ENCODE measurements around the gene NDUFV1. TPM values are rescaled to one million over a fixed set of nuclear protein-coding genes. Genes with fewer than 3 reads are reported as not detected.

The NDUFV1 gene
- total RNA-seq, 3 donors from 2014 or later = 159 to 222 (median 186) TPM

GRCh38 chr11:67644472-67645418, 38.0 kb downstream of the NDUFV1 start:
- TF ChIP-seq POLR2AphosphoS5 (IDR thresholded peaks at IDR 0.05) = no peak
- no peak for TF ChIP-seq CTCF (IDR thresholded peaks at IDR 0.05)
- no peak for TF ChIP-seq POLR2A (IDR thresholded peaks at IDR 0.05)
- no peak overlapping the region for H3K4me3 ChIP-seq
- H3K27me3 ChIP-seq = peaks cover 0 to 16% of the 10 kb centered on the region in 2 donors
- intact Hi-C loops (cut with DNase I; ENCODE audit: low total_unique reads) = no loop called here
- H3K9me3 ChIP-seq = no peaks in the 10 kb centered on the region
- DNase-seq (ENCODE audit: low spot score in 2 of 2) = no peak
- no peaks in the 10 kb centered on the region for H3K4me1 ChIP-seq
- H3K27ac ChIP-seq = no peak overlapping the region
- no peaks in the 10 kb centered on the region for H3K36me3 ChIP-seq

- DNase-seq (ENCODE audit: low spot score in 2 of 2) = no peak
- H3K4me1 ChIP-seq = no peaks in the 10 kb centered on the region
- TF ChIP-seq POLR2A (IDR thresholded peaks at IDR 0.05) (no peak), POLR2AphosphoS5 (IDR thresholded peaks at IDR 0.05) (no peak), CTCF (IDR thresholded peaks at IDR 0.05) (no peak)
- H3K27ac ChIP-seq = no peak overlapping the region
- H3K9me3 ChIP-seq = no peaks in the 10 kb centered on the region
- H3K36me3 ChIP-seq = no peaks in the 10 kb centered on the region
- H3K4me3 ChIP-seq = no peak overlapping the region
- intact Hi-C loops (cut with DNase I; ENCODE audit: low total_unique reads) = no loop called here
- peaks cover 0 to 6% of the 10 kb centered on the region in 2 donors for H3K27me3 ChIP-seq
Observed at GRCh38 chr11:67645521-67646461, 39.1 kb downstream of the NDUFV1 start.

- Histone ChIP-seq H3K9me3 (no peaks in the 10 kb centered on the region), H3K27ac (no peak overlapping the region), H3K36me3 (no peaks in the 10 kb centered on the region), H3K4me1 (no peaks in the 10 kb centered on the region), H3K27me3 (no peaks in the 10 kb centered on the region), H3K4me3 (no peak overlapping the region)
- no peak for TF ChIP-seq POLR2AphosphoS5 (IDR thresholded peaks at IDR 0.05)
- TF ChIP-seq CTCF (IDR thresholded peaks at IDR 0.05) = no peak
- TF ChIP-seq POLR2A (IDR thresholded peaks at IDR 0.05) = no peak
- DNase-seq (ENCODE audit: low spot score in 2 of 2) = no peak
- intact Hi-C loops (cut with DNase I; ENCODE audit: low total_unique reads) = no loop called here
Observed at GRCh38 chr11:67646535-67647336, 40.0 kb downstream of the NDUFV1 start.

- Histone ChIP-seq H3K9me3 (no peaks in the 10 kb centered on the region), H3K27me3 (no peaks in the 10 kb centered on the region), H3K27ac (no peak overlapping the region), H3K4me3 (no peak overlapping the region), H3K36me3 (no peaks in the 10 kb centered on the region), H3K4me1 (no peaks in the 10 kb centered on the region)
- intact Hi-C loops (cut with DNase I; ENCODE audit: low total_unique reads) = no loop called here
- TF ChIP-seq CTCF (IDR thresholded peaks at IDR 0.05) = no peak
- TF ChIP-seq POLR2AphosphoS5 (IDR thresholded peaks at IDR 0.05) = no peak
- no peak for TF ChIP-seq POLR2A (IDR thresholded peaks at IDR 0.05)
- no peak for DNase-seq (ENCODE audit: low spot score in 2 of 2)
Observed at GRCh38 chr11:67647471-67647870, 40.7 kb downstream of the NDUFV1 start.

All from breast epithelium (tissue), 4 donors.